Measurements from ENCODE around the gene REG4.
A peak's percentile ranks its signal among the peaks of the same experiment; 100 is the strongest.
"Not testable (repeated sequence)": the region's sequence is repeated elsewhere in the genome, so short reads cannot be mapped to it uniquely, and the experiment has no call there.

The REG4 gene

DNA sequence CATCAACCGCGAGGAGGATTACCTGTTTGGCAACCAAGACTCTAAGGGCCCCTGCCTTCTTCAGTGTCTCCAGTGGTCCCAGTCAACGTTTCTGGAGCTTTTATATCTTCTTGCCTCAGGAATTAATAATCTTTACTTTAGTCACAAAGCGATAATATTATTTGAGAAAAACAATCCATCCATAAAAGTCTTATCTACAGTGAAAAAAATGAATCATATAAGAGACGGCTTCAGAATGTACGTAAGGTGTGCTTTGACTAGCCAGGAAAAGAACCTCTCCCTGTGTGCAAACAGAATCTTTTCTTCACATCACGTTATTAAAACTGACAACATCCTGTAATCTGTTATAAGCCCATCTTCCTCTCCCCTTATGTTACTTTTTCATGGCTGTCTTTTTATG, at the start of gene REG4:
REG4 (minus strand) TSS at position 74 of the 400 bp plus-strand sequence. CDS start 2,691 bp downstream, outside the sequence.
- DNase-seq: no peak

DNA sequence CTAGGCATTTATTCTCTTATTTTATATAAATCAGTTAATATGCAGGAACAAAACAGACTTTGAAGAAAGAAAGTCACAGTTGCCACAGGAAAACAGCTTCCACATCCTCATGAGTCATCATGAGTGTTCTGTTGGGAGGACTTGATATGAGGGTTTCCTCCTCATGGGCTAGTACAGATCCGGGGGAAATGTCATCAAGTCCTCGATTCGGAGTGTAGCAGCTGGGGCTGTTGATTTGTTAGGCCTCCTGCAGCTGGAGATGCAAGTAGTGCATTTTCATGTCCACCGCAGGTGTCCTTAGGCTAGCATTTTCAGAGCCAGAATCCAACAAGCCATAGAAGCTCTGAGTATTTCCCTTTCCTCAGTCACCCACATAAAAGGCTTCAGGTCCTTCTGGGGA, 48.4 kb upstream of the REG4 start:
- DNase-seq: no peak

DNA sequence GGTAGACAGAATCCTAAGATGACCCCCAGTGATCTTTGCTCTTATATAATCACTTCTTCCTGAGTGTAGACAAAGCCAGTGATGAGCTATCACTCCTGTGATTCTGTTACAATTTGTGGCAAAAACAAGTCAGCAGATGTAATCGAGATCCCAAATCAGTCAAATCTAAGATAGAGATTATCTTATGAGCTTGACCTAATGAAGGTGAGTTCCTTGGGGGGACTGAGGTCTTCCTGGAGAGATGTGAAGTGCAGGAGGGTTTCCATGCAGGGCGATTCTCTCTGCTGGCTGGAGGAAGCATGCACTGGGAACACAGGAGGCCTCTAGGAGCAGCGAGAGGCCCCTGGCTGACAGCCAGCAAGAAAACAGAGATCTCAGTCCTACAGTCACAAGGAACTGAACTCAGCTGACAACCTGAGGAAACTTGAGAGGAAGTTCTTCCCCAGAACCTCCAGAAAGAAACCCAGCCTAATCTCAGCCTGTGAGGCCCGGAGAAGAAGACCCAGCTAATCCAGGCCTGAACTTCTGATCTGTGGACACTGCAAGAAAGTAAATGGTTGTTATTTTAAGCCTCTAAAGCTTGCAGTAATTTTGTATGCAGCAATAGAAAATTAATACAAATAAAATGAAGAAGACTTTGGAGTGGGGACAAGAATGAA, 47.4 kb upstream of the REG4 start:
- DNase-seq: not testable (repeated sequence)

DNA sequence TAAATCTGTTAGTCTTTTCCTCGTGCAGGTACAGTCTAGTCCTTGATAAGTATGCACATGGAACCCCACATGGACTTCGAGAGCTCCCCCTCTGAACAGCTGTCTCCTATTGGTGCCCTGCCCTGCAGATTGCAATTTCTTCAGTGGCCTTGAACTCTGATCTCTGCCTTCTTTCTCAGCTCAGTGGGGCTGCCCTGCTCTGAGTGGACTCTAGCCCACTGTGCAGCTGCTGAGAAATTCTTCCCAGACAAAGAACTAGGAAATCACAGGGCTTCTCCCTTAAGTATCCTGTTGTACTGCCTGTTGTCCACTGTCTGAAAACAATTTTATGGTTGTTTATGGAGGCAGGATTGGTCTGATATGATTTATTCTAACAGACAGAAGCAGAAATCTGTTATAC, 46.9 kb upstream of the REG4 start:
- DNase-seq: no peak

DNA sequence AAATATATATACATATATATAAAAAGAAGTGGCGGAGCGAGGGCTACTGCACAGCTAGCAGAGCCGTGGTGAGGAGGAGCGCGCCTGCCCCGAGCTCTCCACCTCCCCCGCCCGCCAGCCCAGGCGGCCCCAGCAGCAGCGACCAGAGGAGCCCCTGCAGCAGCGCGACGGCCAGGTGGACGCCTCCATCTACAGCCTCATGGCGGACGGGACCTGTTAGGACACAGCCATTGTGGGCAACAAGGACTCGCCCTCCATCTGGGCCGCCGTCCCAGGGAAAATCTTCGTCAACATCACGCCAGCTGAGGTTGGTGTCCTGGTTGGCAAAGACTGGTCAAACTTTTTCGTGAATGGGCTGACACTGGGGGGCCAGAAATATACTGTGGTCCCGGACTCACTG, 41.9 kb upstream of the REG4 start:
- no peak for DNase-seq

DNA sequence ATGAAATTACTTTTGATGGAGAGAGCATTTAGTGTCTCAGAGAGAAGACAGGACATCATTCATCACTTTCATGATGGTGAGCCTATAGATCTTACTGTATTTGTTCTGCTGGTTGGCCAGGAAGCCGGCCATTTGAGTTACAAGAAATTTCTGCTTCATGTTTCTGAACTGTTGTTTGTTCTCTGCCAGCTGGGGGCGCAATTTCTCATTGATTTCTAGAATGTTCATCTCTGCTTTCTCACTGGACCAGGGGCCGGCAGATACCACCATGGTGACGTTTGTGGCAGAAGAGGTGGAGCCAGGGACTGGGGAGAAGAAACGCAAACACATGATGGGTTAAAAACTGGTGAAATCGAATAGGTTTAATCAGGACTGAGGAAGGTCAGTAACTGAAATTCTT, 32.9 kb upstream of the REG4 start:
- DNase-seq: not testable (repeated sequence)

DNA sequence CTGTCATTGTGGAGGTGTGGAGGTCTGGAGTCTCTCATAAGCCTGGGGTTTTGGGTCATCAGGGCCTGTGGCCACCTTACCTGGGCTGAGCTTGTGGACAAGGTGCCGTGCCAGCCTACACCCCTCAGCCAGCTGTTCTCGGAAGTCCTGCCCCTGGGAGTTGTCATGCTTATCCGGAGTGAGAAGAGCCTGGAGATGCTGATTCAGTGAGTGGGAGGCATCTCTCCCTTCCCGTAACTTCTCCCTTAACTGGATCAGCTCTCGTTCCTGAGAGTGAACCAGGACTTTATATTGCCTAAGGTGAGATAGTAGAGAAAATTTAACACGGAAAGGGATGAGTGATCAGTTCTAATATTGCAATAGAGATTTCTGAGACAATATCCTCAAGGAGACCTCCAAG, 30.0 kb upstream of the REG4 start:
- no peak for DNase-seq

DNA sequence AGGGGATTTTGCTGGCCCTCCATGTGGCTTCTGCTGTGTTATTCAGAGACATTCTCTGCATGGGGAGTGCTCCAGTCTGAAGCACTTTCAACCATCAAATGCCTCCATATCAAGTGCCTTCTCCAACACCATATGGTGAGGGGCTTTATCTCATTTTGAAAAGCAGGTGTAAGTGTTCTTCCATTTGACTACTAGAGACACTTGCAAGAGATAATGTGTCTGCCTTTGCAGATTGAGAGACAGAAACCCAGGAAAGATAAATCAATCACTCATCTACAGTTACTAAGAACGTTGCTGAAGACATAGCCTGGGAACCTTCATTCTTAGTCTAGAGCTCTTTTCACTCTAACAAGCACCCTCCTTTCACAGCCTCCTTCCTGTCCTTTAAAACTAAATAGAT, 29.5 kb upstream of the REG4 start:
- no peak for DNase-seq

DNA sequence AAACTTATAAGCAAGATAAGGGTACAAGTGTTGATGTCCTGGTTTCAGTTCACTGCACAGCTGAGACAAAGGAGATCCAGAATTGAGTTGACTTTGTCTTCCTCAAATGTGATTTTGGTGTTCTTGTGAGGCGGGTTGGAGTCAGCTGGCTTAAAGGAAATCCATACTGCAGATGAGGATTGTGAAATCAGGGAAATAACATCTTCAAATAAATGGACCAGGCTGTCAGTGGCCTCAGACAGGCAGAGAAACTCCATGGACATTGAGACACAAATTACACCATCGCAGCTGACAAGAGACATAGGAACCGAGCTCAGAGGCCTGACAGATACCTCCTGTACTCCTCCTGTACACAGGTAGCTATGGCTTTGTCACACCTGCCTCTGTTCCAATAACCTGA, 27.0 kb upstream of the REG4 start:
- DNase-seq: no peak

DNA sequence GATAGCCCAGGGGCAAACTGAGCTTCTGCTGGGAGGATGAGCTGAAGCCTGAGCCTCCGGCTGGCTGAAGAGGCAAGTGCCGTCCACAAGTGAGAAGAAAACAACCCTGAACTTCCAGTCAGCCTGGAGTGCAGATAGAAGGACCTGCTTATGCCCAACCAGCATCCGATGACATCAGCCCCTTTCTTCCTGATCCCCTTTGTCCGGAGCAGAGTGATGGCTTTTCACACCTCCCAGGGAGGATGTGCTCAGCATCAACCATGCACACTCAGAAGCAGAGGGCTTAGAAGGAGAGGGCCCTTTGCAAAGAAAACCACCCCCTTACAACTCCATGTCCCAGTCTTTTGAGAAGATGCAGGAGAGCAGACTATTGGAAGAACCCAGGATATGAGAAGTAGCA, 23.7 kb upstream of the REG4 start:
- no peak for DNase-seq

DNA sequence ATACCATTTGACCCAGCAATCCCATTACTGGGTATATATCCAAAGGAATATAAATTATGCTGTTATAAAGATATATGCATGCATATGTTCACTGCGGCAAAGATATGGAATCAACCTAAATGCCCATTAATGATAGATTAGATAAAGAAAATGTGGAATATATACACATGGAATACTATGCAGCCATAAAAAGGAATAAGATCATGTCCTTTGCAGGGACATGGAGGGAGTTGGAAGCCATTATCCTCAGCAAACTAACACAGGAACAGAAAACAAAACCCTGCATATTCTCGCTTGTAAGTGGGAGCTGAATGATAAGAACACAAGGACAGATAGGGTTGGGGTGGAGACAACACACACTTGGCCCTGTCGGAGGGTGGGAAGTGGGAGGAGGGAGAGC, 19.8 kb upstream of the REG4 start:
- DNase-seq: no peak

DNA sequence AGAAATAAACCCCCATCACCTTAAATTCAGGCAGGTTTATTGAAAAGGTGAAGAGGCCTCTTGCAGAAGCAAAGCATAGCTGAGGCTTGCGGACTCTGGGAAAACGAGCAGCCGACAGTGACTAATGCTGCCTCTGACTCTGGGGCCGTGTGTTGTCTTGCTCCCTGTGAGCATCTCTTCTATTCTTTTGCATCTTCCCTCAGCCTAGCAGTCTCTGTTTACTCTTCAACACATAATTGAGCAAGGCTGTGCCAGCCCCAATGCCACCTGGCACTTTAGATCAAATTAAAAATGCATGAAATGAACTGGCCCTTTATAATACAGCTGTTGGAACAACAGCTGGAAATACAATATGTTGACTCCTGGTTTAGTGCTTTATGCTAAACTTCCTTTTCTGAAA, 18.4 kb upstream of the REG4 start:
- DNase-seq: no peak

DNA sequence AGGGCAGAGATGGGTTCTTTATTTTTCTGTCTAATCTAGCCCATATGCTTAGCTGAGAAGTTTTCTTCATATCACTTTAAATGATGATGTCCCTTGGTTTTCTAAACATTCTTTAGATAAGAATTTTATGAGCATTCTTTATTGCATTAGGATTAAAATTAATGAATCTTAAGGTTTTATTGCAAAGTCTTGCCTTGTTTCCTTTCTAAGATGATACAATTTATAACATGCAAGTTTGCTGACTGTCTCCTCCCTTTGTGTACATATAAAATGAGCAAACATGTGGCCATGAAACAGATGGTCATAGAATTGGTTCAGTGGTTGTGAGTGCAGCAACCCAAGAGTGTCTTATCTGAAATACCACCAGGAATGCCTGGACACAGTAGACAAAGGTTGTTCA, 17.7 kb upstream of the REG4 start:
- not testable (repeated sequence) for DNase-seq

DNA sequence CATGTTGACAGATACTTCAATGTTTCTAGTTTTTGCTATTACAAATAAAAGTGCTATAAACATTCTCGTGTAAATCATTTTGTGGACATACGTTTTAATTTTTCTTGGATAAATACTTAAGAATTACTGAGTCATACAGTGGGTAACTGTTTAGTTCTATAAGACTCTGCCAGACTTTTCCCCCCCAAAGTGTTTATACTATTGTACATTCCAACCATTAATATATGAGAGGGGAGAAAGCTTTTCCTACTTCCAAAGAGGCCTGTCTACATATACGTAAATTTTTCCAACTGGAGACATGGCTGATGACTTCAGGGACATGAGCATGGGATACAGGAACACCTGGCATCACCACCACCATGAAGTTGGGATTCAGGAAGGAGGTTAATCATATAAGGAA, 17.0 kb upstream of the REG4 start:
- DNase-seq: no peak

DNA sequence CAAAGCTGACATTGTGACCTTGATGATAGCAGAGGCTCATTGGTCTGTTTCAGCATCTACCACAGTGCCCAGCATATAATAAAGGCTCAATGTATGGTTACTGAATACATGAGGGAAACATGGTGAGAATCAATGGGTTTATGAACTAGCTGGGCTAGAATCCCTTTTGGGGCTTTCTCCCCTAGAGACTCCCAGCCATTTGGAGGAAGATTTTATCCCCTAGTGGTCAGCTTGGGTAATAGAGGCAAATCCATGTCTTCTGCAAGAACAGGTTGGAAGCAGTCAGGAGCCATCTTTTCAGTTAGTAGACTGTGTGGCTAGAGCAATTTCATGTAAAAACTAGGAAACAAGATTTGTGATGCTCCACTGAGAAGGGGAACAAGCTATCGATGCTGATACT, 15.8 kb upstream of the REG4 start:
- DNase-seq: no peak

DNA sequence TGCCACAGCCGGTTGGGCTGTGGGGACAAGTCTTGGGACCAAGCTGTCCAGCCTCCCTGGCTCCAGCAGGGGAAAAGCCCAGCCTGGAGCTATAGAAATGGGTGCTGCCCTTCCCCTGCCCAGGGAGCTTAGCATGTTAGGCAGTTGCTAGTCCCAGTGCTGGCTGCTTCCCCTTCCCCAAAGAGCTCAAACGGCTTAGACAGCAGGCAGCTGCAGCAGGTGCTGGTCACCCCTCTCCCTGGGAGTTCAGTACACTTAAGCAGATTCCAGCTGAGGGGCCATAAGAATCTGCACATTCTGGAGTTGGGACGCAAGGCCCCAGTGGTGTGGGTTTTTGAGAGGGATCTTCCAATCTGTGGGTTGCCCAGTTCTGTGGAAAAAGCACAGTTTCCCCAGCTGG, 11.1 kb upstream of the REG4 start:
- no peak for DNase-seq

DNA sequence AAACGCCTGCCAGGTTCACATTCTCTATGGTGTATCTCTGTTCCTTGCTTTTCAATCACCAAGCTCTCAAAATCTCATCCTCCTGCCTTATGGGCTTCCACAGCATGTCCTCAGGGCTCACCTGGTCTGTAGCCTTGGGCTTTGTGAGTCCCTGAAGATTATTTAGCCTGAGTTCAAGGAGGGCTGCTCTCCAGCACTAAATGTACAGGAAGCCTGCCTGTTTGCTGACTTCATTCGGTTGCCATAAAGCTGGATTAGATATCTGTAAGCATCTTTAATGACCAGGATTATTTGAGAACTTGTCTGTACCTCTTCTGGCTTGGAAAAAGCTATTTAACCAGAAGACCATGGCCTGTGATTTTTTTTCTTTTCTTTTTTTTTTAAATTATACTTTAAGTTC, 6.9 kb upstream of the REG4 start:
- no peak for DNase-seq

DNA sequence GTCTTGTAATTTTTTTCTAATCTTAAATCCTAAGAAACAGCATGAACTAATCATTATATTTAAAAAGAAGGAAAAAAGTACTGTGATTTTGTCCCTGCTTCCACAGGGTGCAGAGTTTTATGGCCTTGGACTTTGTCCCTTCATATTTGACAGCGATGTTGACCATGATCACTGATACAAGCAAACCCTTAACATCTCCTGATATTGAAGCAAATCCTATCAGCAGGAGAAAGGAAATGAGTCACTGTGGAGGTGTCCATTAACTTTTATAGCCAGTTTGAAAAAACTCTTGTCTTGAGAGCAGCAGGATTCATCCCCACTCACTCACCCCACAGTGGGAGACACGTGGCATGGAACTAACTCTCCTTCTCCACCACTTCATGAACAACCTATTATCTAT, 5.1 kb upstream of the REG4 start:
- DNase-seq: no peak

DNA sequence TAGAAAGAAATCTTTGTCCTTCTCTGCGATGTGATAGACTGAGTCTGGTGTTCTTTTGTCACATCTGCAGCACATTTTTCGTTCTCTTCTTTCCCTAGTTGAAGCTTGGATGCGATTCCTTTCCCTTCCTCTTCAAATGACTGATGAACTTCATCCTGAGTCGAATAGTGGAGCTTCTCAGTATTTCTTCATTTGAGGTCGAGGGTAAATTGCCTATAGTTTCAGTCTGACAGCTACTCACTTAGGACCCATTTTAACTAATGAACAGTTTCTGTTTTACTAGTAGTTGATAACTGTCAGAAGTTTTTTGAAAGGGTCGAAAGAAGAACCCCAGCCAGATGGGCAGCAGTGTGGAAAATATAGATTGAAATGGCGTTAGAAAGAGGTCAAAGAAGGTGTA, 4.7 kb upstream of the REG4 start:
- no peak for DNase-seq

DNA sequence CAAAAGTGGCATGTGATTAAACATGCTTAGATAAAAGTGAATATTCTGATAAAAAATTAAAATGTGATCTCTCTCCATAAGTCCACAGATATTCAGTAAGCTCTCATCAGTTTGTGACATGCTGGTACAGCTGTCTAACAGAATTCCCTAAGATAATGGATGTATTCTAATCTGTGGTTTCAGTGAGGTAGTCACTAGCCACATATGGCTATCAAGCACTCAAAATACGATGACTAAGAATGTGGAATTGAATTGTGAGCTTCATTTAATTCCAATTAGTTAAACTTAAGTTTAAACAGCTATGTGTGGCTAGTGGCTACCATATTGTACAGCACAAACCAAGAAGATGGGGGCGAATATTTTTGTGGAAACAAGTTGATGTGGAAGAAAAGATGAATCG, 4.1 kb upstream of the REG4 start:
- DNase-seq: no peak

DNA sequence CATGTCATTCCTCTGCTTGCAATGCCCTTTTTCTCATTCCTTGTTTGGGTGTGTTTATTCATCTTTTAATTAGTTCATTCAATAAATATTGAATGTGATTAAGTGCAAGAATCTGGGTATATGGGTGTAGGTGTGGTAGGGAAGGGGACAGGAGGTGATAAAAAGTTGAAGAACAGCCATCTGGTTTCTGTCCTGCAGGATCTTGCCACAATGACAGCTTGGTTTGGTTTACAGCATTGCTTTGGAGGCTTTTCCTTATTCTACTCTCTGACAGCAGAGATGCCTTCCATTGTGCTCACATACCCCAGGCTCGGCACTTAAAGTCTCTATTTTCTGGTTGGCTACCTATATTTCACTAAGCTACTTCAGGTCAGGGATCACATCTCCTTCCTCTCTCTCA, 3.0 kb upstream of the REG4 start:
- DNase-seq: no peak

DNA sequence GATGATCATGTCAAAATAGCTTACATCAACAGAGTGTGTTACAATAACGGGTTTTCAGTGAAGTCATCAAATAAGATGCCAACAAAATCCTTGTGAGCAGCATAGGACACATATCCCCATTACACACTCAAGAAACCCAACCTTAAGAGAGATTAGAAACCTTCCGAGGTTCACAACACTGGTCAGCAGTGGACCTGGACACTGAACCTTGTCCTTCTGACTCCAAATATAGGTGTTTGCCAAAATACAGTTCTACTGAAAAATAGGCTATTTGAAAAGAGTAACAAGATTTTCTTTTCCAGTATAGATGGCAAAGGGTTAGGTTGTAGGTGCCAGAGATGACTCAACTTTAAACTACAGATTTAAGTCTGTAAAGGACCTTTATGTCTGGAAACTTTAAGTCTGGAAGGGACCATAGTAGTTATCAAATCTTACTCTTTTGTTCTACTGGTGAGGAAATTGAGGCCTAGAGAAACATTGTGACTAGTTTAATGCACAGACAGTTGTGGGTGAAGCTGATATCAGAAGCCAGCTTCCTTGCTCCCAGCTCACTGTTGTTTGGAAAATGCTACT, 811 bp upstream of the REG4 start:
- no peak for DNase-seq

DNA sequence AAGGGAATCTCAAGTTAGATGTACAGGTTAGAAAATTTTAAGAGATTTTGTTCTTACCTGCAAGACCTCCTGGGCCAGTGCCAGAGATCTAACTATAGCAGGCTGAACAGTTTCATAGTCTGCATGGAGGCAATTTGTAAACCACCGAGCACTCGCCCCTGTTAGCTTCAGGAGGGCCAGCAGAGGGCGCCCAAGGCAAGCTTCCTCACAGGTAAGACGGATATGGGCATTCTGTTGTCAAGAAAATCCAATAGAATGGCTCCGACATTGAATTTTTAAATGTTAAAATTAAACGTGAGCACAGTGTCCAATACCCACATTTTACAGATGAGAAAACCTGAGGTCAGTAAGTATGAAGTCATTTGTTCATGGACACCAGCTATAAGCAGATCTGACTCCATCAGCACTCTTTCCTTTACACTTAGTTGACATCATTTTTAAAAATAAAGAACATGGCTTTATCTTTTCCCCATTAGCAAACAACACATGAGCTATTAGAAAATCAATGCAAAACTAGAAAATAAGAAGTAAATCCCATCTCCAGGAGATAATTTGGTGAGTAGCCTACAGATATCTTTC, 2.2 kb downstream of the REG4 start:
- DNase-seq: peak; percentile 1

DNA sequence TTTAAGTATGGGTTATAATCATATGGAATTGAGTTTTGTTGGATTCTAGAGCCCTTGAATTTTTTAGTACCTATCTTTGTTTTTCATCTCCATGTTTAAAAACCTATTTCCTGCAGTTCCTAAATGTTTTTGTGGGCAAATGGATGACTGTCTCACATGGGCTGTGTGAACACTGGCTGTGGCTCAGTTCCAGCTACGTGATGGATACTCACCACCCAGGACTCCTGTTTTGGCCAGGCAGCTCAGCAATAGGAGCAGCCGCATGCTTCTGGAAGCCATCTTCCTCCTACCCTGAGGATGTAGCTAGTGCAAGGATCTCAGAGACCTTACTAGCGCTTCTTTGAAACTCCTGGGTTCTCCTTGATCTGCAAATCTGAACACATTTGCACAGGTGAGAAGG, 2.8 kb downstream of the REG4 start:
- DNase-seq: no peak

DNA sequence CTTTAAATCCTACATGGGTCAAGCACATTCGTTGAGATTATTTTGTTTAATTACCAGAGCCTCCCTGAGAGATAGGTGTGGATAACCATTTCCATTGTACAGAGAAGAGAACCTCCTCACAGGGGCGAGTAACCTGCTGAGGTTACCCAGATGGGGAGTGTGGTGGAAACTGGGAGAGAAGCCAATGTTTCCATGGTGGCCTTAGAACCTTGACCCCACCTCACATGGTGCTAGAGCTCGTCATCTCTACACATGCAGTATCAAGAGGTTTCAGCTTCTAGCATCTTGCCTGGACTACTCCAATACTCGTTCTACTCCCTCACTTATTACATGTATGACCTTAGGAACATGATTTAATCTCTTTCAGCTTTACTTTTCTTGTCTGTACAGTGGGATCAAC, 4.8 kb downstream of the REG4 start:
- no peak for DNase-seq
